ENCODE data around the gene PHACTR4.
"Not testable (repeated sequence)": the region's sequence is repeated elsewhere in the genome, so short reads cannot be mapped to it uniquely, and the experiment has no call there.

Gene PHACTR4

DNA sequence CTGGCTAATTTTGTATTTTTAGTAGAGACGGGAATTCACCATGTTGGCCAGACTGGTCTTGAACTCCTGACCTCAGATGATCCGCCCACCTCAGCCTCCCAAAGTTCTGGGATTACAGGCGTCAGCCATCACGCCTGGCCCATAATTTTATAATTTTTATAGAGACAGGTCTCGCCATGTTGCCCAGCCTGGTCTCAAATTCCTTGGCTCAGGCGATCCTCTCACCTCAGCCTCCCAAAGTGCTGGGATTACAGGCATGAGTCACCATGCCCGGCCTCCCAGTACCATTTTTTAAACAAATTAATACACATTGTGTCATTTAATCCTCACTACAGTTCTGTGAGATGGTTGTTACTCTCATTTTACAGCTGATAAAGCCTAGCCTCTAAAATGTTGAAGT, 3.9 kb downstream of the PHACTR4 start:
- not testable (repeated sequence) for DNase-seq

DNA sequence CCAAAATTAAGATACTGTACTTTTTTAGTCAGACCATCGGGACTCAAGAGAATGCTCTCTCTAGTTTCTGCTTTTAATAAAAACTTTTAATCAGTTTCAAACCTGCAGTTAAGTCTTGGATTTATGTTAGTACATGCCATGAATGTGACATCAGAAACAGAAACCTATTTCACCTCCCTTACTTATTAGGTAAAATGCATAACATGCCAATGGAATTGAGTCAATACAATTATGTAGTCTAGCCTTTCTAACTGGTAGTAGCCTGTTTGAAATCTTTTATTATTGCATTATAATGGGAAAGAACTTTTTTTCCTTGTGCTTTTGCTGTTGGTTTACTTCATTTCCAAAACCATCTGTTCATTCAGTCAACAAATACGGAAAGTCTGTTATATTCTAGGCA, 4.8 kb downstream of the PHACTR4 start:
- no peak for DNase-seq

DNA sequence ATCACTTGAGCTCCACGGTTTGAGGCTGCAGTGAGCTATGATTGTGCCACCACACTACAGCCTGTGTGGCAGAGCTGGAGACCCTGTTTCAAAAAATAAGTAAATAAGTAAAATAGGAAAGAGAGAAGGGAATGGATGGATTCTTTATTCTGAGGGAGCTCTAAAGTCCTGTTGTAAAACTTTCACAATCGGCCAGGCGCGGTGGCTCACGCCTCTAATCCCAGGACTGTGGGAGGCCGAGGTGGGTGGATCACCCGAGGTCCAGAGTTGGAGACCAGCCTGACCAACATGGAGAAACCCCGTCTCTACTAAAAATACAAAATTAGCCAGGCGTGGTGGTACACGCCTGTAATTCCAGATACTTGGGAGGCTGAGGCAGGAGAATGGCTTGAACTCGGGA, 6.1 kb downstream of the PHACTR4 start:
- DNase-seq: not testable (repeated sequence)

DNA sequence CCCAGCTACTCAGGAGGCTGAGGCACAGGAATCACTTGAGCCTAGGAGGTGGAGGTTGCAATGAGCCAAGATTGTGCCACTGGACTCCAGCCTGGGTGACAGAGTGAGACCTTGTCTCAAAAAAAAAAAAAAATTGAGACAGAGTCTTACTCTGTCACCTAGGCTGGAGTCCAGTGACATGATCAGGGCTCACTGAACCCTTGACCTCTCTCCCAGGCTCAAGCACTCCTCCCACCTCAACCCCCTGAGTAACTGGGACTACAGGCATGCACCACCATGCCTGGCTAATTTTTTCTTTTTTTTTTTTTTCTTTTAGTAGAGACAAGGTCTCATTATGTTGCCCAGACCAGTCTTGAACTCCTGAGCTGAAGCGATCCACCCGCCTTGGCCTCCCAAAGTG, 6.7 kb downstream of the PHACTR4 start:
- DNase-seq: not testable (repeated sequence)

DNA sequence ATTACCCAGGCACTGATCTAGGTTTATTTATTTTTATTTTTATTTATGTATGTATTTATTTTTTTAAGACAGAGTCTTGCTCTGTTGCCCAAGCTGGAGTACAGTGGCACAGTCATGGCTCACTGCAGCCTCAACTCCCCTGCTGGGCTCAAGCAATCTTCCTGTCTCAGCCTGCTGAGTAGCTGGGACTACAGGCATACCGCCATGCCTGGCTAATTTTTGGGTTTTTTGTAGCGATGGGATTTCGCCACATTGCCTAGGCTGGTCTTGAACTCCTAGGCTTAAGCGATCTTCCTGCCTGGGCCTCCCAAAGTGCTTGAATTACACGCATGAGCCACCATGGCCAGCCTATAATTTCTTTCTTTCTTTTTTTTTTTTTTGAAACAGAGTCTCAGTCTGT, 9.4 kb downstream of the PHACTR4 start:
- no peak for DNase-seq

DNA sequence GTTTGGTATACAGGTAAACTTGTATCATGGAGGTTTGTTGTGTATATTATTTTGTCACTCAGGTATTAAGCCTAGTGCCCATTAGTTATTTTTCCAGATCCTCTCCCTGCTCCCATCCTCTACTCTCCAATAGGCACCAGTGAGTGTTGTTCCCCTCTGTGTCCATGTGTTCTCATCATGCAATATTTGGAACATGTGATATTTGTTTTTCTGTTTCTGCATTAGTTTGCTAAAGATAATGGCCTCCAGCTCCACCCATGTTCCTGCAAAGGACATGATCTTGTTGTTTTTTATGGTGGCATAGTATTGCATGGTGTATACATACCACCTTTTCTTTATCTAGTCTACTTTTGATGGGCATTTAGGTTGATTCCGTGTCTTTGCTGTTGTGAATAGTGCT, 10.9 kb downstream of the PHACTR4 start:
- DNase-seq: no peak

DNA sequence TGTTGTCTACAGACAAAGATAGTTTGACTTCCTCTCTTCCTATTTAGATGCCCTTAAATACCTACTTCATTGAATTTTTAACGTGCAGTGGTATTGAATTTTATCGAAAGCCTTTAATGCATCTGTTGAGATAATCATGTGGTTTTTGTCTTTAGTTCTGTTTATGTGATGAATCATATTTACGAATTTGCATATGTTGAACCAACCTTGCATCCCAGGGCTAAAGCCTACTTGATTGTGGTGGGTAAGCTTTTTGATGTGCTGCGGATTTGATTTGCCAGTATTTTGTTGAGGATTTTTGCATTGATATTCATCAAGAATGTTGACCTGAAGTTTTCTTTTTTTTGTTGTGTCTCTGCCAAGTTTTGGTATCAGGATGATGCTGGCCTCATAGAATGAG, 14.2 kb downstream of the PHACTR4 start:
- DNase-seq: not testable (repeated sequence)

DNA sequence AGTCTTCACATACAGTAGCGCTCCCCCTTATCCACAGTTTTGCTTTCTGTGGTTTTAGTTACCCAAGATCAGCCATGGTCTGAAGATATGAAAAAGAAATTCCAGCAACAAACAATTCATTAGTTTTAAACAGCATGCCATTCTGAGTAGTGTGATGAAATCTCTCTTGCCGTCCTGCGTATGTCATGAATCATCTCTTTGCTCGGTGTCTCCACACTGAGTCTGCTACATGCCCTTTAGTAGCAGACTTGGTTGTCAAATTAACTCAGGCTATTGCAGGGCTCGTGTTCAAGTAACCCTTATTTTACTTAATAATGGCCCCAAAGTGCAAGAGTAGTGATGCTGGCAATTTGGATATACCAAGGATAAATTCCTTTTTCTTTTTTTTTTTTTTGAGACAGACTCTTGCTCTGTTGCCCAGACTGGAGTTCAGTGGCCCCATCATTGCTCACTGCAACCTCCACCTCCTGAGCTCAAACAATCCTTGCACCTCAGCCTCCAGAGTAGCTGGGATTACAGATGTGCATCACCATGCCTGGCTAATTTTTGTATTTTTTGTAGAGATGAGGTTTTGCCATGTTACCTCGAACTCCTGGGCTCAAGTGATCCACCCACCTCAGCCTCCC, 22.6 kb downstream of the PHACTR4 start:
- DNase-seq: no peak

DNA sequence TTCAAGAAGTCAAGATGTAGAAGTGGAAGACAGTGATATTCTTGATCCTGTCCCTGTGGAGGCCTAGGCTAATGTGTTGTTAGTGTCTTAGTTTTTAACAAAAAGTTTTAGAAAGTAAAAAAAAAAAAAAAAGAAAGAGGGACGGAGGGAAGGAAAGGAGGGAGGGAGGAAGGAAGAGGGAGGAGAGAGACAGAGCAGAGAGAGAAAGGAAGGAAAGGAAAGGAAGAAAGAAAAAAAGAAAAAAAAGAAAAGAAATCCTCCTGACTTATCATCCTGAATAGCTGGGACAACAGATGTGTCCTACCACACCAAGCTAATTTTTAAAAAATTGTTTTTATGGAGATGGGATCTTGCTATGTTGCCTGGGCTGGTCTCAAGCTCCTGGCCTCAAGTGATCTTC, 24.6 kb downstream of the PHACTR4 start:
- DNase-seq: no peak

DNA sequence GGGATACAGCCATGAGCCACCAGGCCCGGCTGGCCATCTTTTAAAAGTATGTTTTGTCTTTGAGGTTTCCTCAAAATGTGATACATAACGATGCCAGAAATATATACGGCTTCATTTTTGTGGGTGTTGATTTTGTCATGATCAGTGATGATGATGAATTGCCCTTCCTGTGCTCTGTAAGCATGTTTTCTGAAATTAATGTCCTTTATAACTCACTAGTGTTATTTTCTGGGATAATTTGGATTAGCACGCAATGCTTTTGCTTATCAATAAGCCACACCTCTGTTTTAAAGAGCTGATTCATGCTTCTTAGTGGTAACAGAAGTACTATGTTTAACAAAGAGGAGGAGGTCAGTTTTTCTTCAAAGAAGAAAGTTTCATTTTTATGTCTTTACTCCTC, 25.6 kb downstream of the PHACTR4 start:
- DNase-seq: no peak

DNA sequence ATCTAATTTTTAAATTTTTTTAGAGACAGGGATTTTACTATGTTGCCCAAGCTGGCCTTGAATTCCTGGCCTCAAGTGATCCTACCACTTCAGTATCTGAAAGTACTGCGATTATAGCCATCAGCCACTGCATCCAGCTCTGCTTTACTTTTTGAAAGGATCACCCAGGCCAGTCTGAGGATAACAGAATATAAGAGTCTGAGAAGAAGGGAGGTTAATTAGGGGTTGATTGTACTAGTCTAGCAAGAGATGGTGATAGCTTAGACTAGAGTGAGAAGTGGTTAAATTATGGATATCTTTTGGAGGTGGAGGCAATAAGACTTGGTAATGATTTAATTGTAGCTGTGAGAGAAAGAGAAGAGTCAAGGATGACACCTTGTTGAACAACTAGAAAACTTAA, 32.2 kb downstream of the PHACTR4 start:
- DNase-seq: no peak

DNA sequence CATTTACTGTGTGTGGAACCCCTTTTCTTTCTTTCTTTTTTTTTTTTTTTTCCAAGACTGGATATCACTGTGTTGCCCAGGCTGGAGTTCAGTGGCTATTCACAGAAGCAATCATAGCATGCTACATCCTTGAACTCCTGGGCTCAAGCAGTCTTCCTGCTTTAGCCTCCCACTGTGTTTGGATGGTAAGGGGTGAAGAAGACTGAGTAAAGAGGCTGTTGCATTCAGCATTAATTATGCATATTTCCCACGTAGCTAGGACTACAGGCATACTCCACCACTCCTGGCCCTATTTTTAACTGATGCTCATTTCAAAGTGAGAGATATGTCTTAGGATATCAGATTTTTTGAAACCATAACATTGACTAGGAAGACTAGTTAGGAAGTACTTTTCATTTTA, 39.5 kb downstream of the PHACTR4 start:
- no peak for DNase-seq

DNA sequence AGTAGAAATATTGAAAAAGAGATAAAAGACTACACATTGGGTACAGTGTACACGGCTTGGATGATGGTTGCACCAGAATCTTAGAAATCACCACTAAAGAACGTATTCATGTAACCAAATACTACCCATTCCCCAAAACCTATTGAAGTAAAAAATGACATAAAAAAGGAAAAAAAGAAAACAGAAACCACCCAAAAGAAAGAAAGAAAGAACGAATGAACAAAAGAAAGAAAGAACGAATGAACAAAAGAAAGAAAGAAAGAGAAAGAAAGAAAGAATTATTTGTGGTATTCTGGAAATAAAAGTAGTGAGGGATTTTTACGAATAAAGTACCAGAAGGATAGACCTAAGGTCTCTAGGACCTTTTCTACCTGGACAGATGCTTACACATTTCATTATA, 42.1 kb downstream of the PHACTR4 start:
- DNase-seq: no peak

DNA sequence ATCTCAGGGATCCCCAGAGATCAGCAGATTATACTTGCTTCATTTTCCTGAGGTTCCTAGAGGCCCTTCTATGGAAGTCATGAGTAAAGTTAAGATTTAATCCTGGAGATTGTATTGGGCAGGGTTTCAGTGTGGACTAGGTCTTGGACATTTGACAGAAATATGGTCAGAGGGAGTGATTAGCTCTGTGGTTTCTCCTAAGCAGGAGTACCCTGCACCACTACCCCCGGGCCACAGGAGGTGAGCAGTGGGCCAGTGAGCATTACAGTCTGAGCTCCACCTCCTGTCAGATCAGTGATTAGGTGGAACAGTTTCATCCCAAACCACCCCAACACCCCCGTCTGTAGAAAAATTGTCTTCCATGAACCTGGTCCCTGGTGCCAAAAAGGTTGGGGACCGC, 43.2 kb downstream of the PHACTR4 start:
- DNase-seq: no peak

DNA sequence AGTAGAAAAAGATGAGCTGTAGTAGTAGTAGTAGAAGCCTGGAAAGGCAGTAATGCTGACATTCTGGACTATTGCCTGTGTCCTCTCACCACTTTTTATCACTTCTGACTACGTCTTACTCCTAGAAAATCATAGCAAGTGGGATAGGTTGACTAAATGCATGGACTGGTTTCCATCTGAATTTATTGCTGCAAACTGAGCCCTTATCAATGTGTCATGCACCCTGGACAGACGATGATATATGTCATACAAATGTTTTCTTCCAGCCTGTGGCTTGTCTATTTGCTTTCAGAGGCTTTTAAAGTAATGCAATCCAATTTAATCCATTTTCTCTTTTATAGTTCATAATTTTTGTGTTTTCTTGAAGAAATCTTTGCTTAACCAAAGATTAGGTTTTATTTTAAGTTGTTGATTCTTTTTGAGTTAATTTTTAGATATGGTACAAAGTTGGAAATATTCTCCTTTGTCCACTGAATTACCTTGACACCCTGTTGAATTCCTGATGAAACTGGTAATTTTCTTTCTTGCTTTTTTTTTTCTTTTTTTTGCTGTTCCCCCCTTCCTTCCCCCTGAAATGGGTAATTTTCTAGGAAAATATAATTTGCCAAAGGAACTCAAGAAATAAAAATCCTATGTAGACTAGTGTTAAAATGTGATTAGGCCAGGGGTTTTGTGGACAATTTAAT, 47.1 kb downstream of the PHACTR4 start:
- no peak for DNase-seq

DNA sequence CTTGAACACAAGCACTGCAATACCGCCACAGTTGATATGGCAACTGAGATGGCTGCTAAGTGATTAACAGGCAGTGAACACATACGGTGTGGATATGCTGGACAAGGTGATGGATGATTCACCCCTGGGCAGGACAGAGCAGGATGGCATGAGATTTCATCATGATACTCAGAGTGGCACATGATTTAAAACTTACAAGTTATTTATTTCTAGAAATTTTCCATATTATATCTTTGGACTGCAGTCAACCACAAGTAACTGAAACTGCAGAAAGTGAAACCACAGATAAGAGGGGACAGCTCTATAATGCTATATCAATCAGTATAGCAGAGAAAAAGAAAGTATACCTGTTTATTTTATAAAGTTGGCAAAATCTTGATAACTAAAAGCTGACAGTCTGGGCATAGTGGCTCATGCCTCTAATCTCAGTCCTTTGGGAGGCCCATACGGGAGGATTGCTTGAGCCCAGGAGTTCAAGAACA, 47.9 kb downstream of the PHACTR4 start:
- DNase-seq: no peak

DNA sequence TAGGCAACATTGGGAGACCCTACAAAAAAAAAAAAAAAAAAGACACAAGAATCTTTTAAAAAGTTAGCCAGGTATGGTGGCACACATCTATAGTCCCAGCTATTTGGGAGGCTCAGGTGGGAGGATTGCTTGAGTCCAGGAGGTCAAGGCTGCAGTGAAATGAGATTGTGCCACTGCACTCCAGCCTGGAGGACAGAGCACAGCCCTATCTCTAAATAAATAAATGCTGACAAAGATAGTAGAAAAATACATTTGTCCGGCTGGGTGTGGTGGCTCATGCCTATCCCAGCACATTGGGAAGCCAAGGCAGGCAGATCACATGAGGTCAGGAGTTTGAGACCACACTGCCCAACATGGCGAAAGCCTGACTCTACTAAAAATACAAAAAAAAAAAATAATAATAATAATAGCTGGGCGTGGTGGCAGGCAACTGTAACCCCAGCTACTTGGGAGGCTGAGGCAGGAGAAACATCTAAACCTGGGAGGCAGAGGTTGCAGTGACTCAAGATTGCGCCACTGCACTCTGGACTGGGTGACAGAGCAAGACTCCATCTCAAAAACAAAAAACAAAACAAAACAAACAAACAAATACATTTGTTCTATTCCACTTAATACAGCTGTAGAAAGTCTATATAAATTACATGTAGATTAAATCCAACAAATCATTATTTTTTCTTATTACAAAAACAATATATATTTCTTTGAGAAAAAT, 48.5 kb downstream of the PHACTR4 start:
- no peak for DNase-seq

DNA sequence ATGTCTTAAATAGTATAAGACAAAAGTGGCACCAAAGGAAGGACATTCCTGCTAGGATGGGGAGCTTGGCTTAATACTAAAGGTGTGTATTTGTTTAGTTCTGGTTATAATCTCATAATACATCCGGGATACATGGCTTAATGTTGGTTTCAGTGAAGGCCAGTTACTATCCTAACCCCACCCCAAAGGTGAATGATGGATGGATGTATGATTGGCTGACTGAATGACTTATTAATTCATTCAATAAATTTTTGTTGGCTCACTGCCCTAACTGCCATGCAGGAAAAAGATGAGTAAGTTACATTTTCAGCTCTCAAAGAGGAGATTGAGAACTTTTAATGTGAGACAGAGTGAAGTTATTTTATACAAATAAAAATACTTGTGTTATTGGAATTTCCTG, 52.2 kb downstream of the PHACTR4 start:
- DNase-seq: no peak

DNA sequence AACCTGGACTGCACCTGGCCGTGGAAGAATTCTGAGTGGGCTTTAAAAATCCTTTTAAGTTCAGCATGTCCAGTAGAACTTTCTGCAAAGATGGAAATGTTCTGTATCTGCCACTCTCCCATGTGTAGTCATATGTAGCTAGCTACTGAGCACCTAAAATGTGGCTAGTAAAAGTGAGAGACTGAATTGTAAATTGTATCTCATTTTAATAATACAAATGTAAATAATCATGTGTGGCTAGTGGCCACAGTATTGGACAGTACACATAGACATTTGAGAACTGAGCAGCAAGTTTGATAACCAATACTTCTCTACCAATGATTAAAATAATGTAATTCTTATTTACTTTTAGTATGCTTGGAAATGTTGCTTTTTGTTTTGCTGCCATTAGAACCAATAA, 57.3 kb downstream of the PHACTR4 start:
- no peak for DNase-seq

DNA sequence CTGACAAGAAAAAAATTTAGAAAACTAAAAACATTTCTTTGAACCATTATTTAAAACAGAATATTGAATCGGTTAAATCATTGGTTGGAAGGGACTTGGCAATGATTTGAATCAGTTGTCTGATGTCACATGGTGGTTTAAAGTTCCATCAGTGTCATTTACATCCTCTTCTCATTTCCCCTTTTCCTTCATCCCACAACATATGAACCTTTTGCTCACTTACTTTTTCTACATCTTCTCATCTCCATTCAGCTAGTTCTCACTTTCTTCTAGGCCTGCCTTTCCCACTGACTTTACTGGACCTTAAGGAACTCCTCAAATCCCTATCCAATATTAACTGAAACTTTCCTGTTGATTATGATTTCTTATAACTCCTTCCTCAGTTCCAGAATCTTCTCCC, 58.5 kb downstream of the PHACTR4 start:
- no peak for DNase-seq

DNA sequence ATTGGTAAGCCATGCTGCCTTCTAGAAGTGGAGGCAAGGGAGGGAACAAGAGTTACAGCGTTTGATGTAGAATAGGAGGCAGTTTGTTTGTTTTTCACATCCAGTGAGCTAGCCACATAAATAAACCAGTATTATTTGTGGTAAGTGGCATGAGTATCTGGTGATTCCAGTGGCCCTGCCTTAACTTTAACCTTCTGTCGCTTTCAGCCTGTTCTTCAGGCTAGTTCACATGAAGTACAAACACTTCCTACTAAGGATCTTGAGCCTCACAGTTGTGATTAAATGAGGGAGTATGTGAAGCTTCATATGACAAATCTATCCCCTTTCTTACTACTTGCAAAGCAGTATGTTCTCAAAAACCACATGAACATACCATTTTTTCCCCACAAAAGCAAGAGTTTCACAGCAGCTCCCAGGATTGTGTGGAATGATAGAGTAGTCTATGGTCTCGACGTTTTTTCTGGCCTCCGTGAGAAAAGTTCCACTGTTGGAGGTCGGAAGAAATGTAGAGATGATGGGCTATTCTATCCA, 59.5 kb downstream of the PHACTR4 start:
- no peak for DNase-seq

DNA sequence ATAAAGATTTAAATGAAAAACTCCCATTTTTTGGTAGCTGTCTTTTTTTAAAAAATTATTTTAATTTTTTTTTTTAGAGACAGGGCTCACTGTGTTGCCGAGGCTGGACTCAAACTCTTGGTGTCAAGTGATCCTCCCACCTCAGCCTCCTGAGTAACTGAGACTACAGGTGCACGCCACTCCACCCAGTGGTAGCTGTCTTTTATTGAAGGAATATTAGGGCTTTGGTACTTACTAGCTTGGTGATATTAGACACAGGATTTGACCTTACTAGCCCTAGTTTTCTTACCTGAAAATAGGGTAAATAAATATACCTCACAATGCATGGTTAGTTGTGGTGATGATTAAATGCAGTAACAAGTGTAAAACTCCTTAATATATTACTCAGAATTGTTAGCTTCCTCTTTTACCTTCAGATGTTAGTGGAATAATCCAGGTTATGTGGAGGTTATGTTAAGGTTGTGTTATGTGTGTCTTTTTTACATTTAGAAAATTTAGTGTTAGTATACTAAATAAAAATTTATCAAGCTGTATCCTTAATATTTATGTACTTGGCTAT, 66.8 kb downstream of the PHACTR4 start:
- no peak for DNase-seq

DNA sequence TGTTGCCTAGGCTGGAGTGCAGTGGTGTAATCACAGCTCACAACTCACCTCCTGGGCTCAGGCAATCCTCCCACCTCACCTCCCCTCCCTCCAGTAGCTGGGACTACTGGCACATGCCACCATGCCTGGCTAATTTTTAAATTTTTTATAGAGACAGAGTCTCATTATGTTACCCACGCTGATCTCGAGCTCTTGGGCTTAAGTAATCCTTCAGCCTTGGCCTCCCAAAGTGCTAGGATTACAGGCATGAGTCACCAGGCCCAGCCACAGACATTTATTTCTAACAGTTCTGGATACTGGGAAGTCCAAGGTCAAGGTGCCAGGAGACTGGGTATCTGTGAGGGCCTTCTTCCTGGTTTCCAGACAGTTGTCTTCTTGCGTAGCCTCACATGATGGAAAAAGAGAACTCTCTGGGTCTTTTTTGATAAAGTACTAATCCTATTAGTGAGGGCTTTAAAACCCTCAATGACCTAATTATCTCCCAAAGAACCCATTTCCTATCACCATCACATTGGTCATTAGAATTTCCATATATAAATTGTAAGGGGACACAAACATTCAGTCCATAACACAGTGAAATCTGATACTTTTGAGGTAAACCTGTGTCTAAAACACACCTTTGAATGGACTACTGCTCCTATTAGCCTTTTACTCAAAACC, 67.9 kb downstream of the PHACTR4 start:
- no peak for DNase-seq

Measured in NCI-H187 treated with DMSO at 0.1 percent for 48 hours (cell line).